ENCODE data around the gene SELENON. TPM values are rescaled to one million over a fixed set of nuclear protein-coding genes. Genes with fewer than 3 reads are reported as not detected.

Gene SELENON
- total RNA-seq, 2 donors from 2014 or later = 89.7 to 90.0 TPM

GRCh38 chr1:25845664-25846063 lies 45.7 kb downstream of the SELENON start:
- Histone ChIP-seq H3K4me1 (replicated peaks) (no peaks in the 10 kb centered on the region), H3K9me3 (no peaks in the 10 kb centered on the region), H3K4me3 (no peak overlapping the region), H3K36me3 (no peaks in the 10 kb centered on the region), H3K27me3 (replicated peaks; ENCODE audit: insufficient read depth) (no peaks in the 10 kb centered on the region), H3K27ac (no peak overlapping the region)
- intact Hi-C loops (cut with DNase I) = no loop called here
- no peak for DNase-seq (ENCODE audit: low spot score)
- TF ChIP-seq CTCF (IDR thresholded peaks at IDR 0.05) (no peak), POLR2AphosphoS5 (IDR thresholded peaks at IDR 0.05) (no peak)
- 82% methylated on average over 5 of the region's 5 CpGs for WGBS

- 83% methylated on average over 4 of the region's 4 CpGs for WGBS
These were observed 47.9 kb downstream of the SELENON start for GRCh38 chr1:25847929-25848328.

GRCh38 chr1:25848531-25848930 lies 48.5 kb downstream of the SELENON start:
- TF ChIP-seq POLR2A (IDR thresholded peaks at IDR 0.05) (no peak), CTCF (IDR thresholded peaks at IDR 0.05) (no peak), POLR2AphosphoS5 (IDR thresholded peaks at IDR 0.05) (no peak)
- Histone ChIP-seq H3K36me3 (no peaks in the 10 kb centered on the region), H3K27me3 (replicated peaks; ENCODE audit: insufficient read depth) (no peaks in the 10 kb centered on the region), H3K27ac (no peak overlapping the region), H3K4me3 (no peak overlapping the region), H3K9me3 (no peaks in the 10 kb centered on the region), H3K4me1 (replicated peaks) (no peaks in the 10 kb centered on the region)
- intact Hi-C loops (cut with DNase I) = no loop called here
- WGBS = 81% methylated on average over 1 of the region's 1 CpG
- DNase-seq (ENCODE audit: low spot score) = no peak

More at GRCh38 chr1:25847929-25848328, 47.9 kb downstream of the SELENON start:
- Histone ChIP-seq H3K9me3 (no peaks in the 10 kb centered on the region), H3K4me3 (no peak overlapping the region), H3K36me3 (no peaks in the 10 kb centered on the region), H3K4me1 (replicated peaks) (no peaks in the 10 kb centered on the region), H3K27me3 (replicated peaks; ENCODE audit: insufficient read depth) (no peaks in the 10 kb centered on the region), H3K27ac (no peak overlapping the region)
- no peak for DNase-seq (ENCODE audit: low spot score)
- TF ChIP-seq CTCF (IDR thresholded peaks at IDR 0.05) (no peak), POLR2AphosphoS5 (IDR thresholded peaks at IDR 0.05) (no peak), POLR2A (IDR thresholded peaks at IDR 0.05) (no peak)
- intact Hi-C loops (cut with DNase I) = no loop called here

- 92% methylated on average over 2 of the region's 2 CpGs for WGBS
- Histone ChIP-seq H3K9me3 (no peaks in the 10 kb centered on the region), H3K36me3 (no peaks in the 10 kb centered on the region), H3K4me1 (replicated peaks) (peaks cover 7% of the 10 kb centered on the region), H3K27me3 (replicated peaks; ENCODE audit: insufficient read depth) (no peaks in the 10 kb centered on the region), H3K4me3 (no peak overlapping the region), H3K27ac (no peak overlapping the region)
- DNase-seq (ENCODE audit: low spot score) = no peak
- no peak for TF ChIP-seq POLR2A (IDR thresholded peaks at IDR 0.05)
- no peak for TF ChIP-seq CTCF (IDR thresholded peaks at IDR 0.05)
- no peak for TF ChIP-seq POLR2AphosphoS5 (IDR thresholded peaks at IDR 0.05)
- intact Hi-C loops (cut with DNase I) = no loop called here
These were observed 54.6 kb downstream of the SELENON start for GRCh38 chr1:25854554-25854953.

- Histone ChIP-seq H3K4me1 (replicated peaks) (peaks cover 7% of the 10 kb centered on the region), H3K27ac (no peak overlapping the region), H3K9me3 (no peaks in the 10 kb centered on the region), H3K27me3 (replicated peaks; ENCODE audit: insufficient read depth) (no peaks in the 10 kb centered on the region), H3K36me3 (no peaks in the 10 kb centered on the region), H3K4me3 (no peak overlapping the region)
- no peak for TF ChIP-seq POLR2A (IDR thresholded peaks at IDR 0.05)
- no peak for TF ChIP-seq POLR2AphosphoS5 (IDR thresholded peaks at IDR 0.05)
- no peak for TF ChIP-seq CTCF (IDR thresholded peaks at IDR 0.05)
- intact Hi-C loops (cut with DNase I) = no loop called here
- WGBS = 91% methylated on average over 11 of the region's 11 CpGs
- no peak for DNase-seq (ENCODE audit: low spot score)
These were observed 56.9 kb downstream of the SELENON start for GRCh38 chr1:25856856-25857255.

Measured in prostate gland (tissue), 2 donors.